H1 (cell line): ENCODE results near the gene SRR. TPM values are rescaled to one million over a fixed set of nuclear protein-coding genes. Genes with fewer than 3 reads are reported as not detected.

Experiments used
- CTCF ChIA-PET: fragments of 300-600 bp; sonication (Branson Sonifier 250); formaldehyde crosslinking; loops from one replicate; lab custom pipeline; 2021; ENCODE audit not compliant: partially characterized antibody; lab: Charles Lee
- POLR2A ChIA-PET: fragments of 300-600 bp; sonication (Branson Sonifier 250); formaldehyde crosslinking; loops from one replicate; lab custom pipeline; 2021; ENCODE audit warnings: inconsistent platforms; ENCODE audit not compliant: partially characterized antibody; lab: Charles Lee
- DNase-seq, 2 experiments: peaks; one replicate each; pipeline versions ENCODE4 v3.0.0 to v3.0.0-alpha.2; 2010 to 2022; ENCODE audit warnings: low spot score in 2 of 2, low read depth in 1 of 2, mixed read lengths in 1 of 2
- FAIRE-seq: peaks from 2 replicates; lab custom pipeline; 2011; peaks lifted over from hg19 to GRCh38; lab: Jason Lieb, UNC
- H2AFZ ChIP-seq: 2 replicates; pipeline ENCODE4 v1.8.1; 2012; ENCODE audit warnings: low read length, inconsistent platforms
- H2AK5ac ChIP-seq: 2 replicates; pipeline ENCODE4 v1.6.1; 2013; ENCODE audit warnings: low read depth, low read length
- H2BK120ac ChIP-seq: replicated peaks from 2 replicates; pipeline ENCODE3; 2013; ENCODE audit warnings: low read depth, low read length, inconsistent platforms
- H2BK12ac ChIP-seq: 2 replicates; pipeline ENCODE4 v1.6.1; 2013; ENCODE audit warnings: low read depth, low read length
- H2BK15ac ChIP-seq: 2 replicates; pipeline ENCODE4 v1.6.1; 2013; ENCODE audit warnings: low read length
- H2BK20ac ChIP-seq: 2 replicates; pipeline ENCODE4 v1.6.1; 2013; ENCODE audit warnings: low read length
- H2BK5ac ChIP-seq: 2 replicates; pipeline ENCODE4 v1.6.1; 2013; ENCODE audit warnings: low read depth, low read length
- H3K14ac ChIP-seq: 2 replicates; pipeline ENCODE4 v1.6.1; 2013; ENCODE audit warnings: inconsistent platforms; ENCODE audit not compliant: insufficient read length
- H3K18ac ChIP-seq: 2 replicates; pipeline ENCODE4 v1.6.1; 2013; ENCODE audit warnings: low read length; ENCODE audit errors: extremely low read depth
- H3K23ac ChIP-seq: 2 replicates; pipeline ENCODE4 v1.6.1; 2013; ENCODE audit warnings: inconsistent platforms; ENCODE audit not compliant: insufficient read length
- H3K23me2 ChIP-seq: 2 replicates; pipeline ENCODE4 v1.6.1; 2013; ENCODE audit warnings: low read depth, low read length
- H3K27ac ChIP-seq: 2 replicates; pipeline ENCODE4 v1.6.1; 2011; ENCODE audit warnings: low read depth, low read length, inconsistent platforms
- H3K27me3 ChIP-seq, 4 experiments: replicated peaks in 1 of 4; 1 replicate in 1 of 4; 2 replicates in 3 of 4; pipeline versions ENCODE4 v1.6.1 to v1.8.1; 2011 to 2013; ENCODE audit warnings: low read length in 3 of 4, mild to moderate bottlenecking in 3 of 4, inconsistent platforms in 2 of 4, mixed read lengths in 2 of 4, moderate library complexity in 1 of 4; ENCODE audit not compliant: control insufficient read depth in 3 of 4, insufficient read depth in 3 of 4; ENCODE audit errors: extremely low read depth in 1 of 4
- H3K36me3 ChIP-seq, 4 experiments: 2 replicates each; pipeline versions ENCODE4 v1.6.1 to v1.8.1; 2011 to 2013; ENCODE audit warnings: mild to moderate bottlenecking in 4 of 4, low read length in 3 of 4, moderate library complexity in 2 of 4, control low read depth in 1 of 4, inconsistent platforms in 1 of 4; ENCODE audit not compliant: insufficient read depth in 4 of 4, control insufficient read depth in 2 of 4
- H3K4ac ChIP-seq: replicated peaks from 2 replicates; pipeline ENCODE3; 2013; ENCODE audit warnings: low read length, low read depth, mixed read lengths, inconsistent platforms; ENCODE audit not compliant: insufficient read length
- H3K4me1 ChIP-seq, 4 experiments: replicated peaks in 1 of 4; 1 replicate in 1 of 4; 2 replicates in 3 of 4; pipeline versions ENCODE4 v1.6.1 to v1.8.1; 2011 to 2013; ENCODE audit warnings: low read length in 3 of 4, inconsistent platforms in 2 of 4, mixed read lengths in 1 of 4; ENCODE audit not compliant: insufficient read depth in 4 of 4, control insufficient read depth in 3 of 4
- H3K4me2 ChIP-seq, 2 experiments: 2 replicates each; pipeline versions ENCODE4 v1.6.1 to v1.8.1; 2011 to 2013; ENCODE audit warnings: low read depth in 2 of 2, low read length in 2 of 2, control low read depth in 1 of 2, inconsistent platforms in 1 of 2, mild to moderate bottlenecking in 1 of 2; ENCODE audit not compliant: insufficient read depth in 1 of 2
- H3K4me3 ChIP-seq, 4 experiments: fragments of 200-600, 300-600 bp in 1 of 4; sonication (generic), shearing (Covaris generic), sonication (Bioruptor Twin) in 1 of 4; 2 replicates each; pipeline versions ENCODE4 v1.5.1 to v1.8.1; 2011 to 2016; ENCODE audit warnings: low read length in 4 of 4, low read depth in 3 of 4, control low read depth in 2 of 4, inconsistent platforms in 2 of 4, mild to moderate bottlenecking in 2 of 4, mixed read lengths in 1 of 4, moderate library complexity in 1 of 4; ENCODE audit not compliant: insufficient read depth in 2 of 4; ENCODE audit errors: extremely low read depth in 1 of 4
- H3K56ac ChIP-seq: replicated peaks from 2 replicates; pipeline ENCODE3; 2013; ENCODE audit warnings: low read depth, mild to moderate bottlenecking, mixed read lengths, low read length, inconsistent platforms; ENCODE audit not compliant: insufficient read length
- H3K79me1 ChIP-seq: 2 replicates; pipeline ENCODE4 v1.6.1; 2013; ENCODE audit warnings: low read depth, low read length, control low read depth
- H3K79me2 ChIP-seq, 2 experiments: 2 replicates each; pipeline versions ENCODE4 v1.6.1 to v1.8.1; 2012 to 2013; ENCODE audit warnings: low read length in 2 of 2, mild to moderate bottlenecking in 2 of 2, inconsistent platforms in 1 of 2; ENCODE audit not compliant: insufficient read depth in 2 of 2, control insufficient read depth in 1 of 2
- H3K9ac ChIP-seq, 4 experiments: replicated peaks in 1 of 4; 1 replicate in 1 of 4; 2 replicates in 3 of 4; pipeline versions ENCODE4 v1.6.1 to v1.8.1; 2011 to 2013; ENCODE audit warnings: low read depth in 3 of 4, low read length in 3 of 4, control low read depth in 2 of 4, mild to moderate bottlenecking in 2 of 4, moderate library complexity in 2 of 4, inconsistent platforms in 1 of 4; ENCODE audit errors: extremely low read depth in 1 of 4
- H3K9me3 ChIP-seq, 2 experiments: 2 replicates each; pipeline versions ENCODE4 v1.6.1 to v1.8.1; 2012 to 2013; ENCODE audit warnings: mild to moderate bottlenecking in 2 of 2, moderate library complexity in 2 of 2, control low read depth in 1 of 2, inconsistent platforms in 1 of 2, low read depth in 1 of 2, low read length in 1 of 2, mixed read lengths in 1 of 2; ENCODE audit not compliant: insufficient read depth in 2 of 2
- H4K20me1 ChIP-seq, 2 experiments: replicated peaks in 1 of 2; 2 replicates each; pipeline versions ENCODE3 to v1.8.1; 2011 to 2013; ENCODE audit warnings: inconsistent platforms in 2 of 2, low read length in 2 of 2, mild to moderate bottlenecking in 1 of 2; ENCODE audit not compliant: insufficient read depth in 2 of 2, control insufficient read depth in 1 of 2
- H4K5ac ChIP-seq: 2 replicates; pipeline ENCODE4 v1.6.1; 2013; ENCODE audit warnings: low read length, low read depth, mixed read lengths, inconsistent platforms; ENCODE audit not compliant: insufficient read length
- H4K8ac ChIP-seq: 2 replicates; pipeline ENCODE4 v1.8.0; 2013; ENCODE audit warnings: mild to moderate bottlenecking, moderate library complexity, low read length, inconsistent platforms; ENCODE audit not compliant: insufficient read depth; ENCODE audit errors: extremely low read depth
- H4K91ac ChIP-seq: replicated peaks from 2 replicates; pipeline ENCODE3; 2013; ENCODE audit warnings: low read length, mixed read lengths, inconsistent platforms; ENCODE audit not compliant: insufficient read length
- EGR1 ChIP-seq: IDR thresholded peaks from 2 replicates; pipeline ENCODE4 v1.6.1; 2011; ENCODE audit warnings: low read depth, low read length, borderline replicate concordance
- FOSL1 ChIP-seq: IDR thresholded peaks from 2 replicates; pipeline ENCODE4 v1.6.1; 2011; ENCODE audit warnings: mild to moderate bottlenecking, low read depth, low read length, moderate library complexity; ENCODE audit not compliant: insufficient read depth
- PHF8 ChIP-seq: fragments of 200-600 bp; sonication (generic); conservative IDR thresholded peaks from 2 replicates; pipeline ENCODE4 v1.7.1; 2012; ENCODE audit warnings: low read depth, mild to moderate bottlenecking, inconsistent platforms, low read length, moderate library complexity
- RBBP5 ChIP-seq: IDR thresholded peaks from 2 replicates; pipeline ENCODE4 v1.7.1; 2012; ENCODE audit warnings: low read depth, mild to moderate bottlenecking, inconsistent platforms, low read length, moderate library complexity, borderline replicate concordance
- RNF2 ChIP-seq: fragments of 200-900, 300-1000 bp; sonication (generic); IDR thresholded peaks from 2 replicates; pipeline ENCODE4 v1.7.1; 2016; ENCODE audit warnings: borderline replicate concordance, low read depth, mild to moderate bottlenecking, antibody characterized with exemption, low read length; ENCODE audit not compliant: poor library complexity, severe bottlenecking; ENCODE audit errors: missing control alignments
- SIRT6 ChIP-seq: IDR thresholded peaks from one replicate; pipeline ENCODE4 v1.7.1; 2012; ENCODE audit warnings: low read length, inconsistent platforms
- TCF12 ChIP-seq: IDR thresholded peaks from 2 replicates; pipeline ENCODE4 v1.6.1; 2011; ENCODE audit warnings: low read depth, mild to moderate bottlenecking, low read length
- WGBS, 2 experiments: shearing (Covaris generic) in 1 of 2; methylation state at CpG; one replicate each; pipeline versions ENCODE4 v1.1.6 to v1.1.7; 2013 to 2015; ENCODE audit warnings: low lambda C conversion rate in 2 of 2, mixed read lengths in 2 of 2, inconsistent platforms in 1 of 2, low coverage in 1 of 2, missing lambda C conversion rate in 1 of 2; ENCODE audit not compliant: insufficient replicate concordance in 2 of 2, insufficient coverage in 1 of 2, insufficient read length in 1 of 2; ENCODE audit errors: extremely low coverage in 1 of 2, missing lambda C conversion rate in 1 of 2; 5-methylcytosine and 5-hydroxymethylcytosine counted together
- polyA plus RNA-seq, 7 experiments: library from polyadenylated mRNA; depleted of rRNA in 3 of 7; stranded (reverse) in 5 of 7; unstranded in 2 of 7; fragments of >200 nt in 5 of 7; fragments of 200-250 nt in 2 of 7; gene quantifications; 1 replicate in 5 of 7; 2 replicates in 1 of 7; 4 replicates in 1 of 7; pipeline versions ENCODE4 v1.2.1 to v1.2.3, GENCODE V29; 2011 to 2013; ENCODE audit warnings: missing spikeins in 2 of 7, mixed read lengths in 2 of 7
- total RNA-seq: library from RNA; stranded (reverse); fragmentation: NEBNext Ultra II Directional; extraction: Animal tissue kit (Norgen Biotek cat#: 25700); gene quantifications from 2 replicates; pipeline ENCODE4 v1.2.1, GENCODE V29; 2021
- TF ChIP-seq, protein P1 (sequence below): IDR thresholded peaks from 2 replicates; pipeline ENCODE4 v1.6.1; 2012; ENCODE audit warnings: inconsistent platforms
- TF ChIP-seq, protein P2 (sequence below), 3 experiments: IDR thresholded peaks; 1 replicate in 2 of 3; 2 replicates in 1 of 3; pipeline versions ENCODE4 v1.5.1 to v1.6.1; 2011; ENCODE audit warnings: low read length in 3 of 3, mild to moderate bottlenecking in 3 of 3, inconsistent platforms in 2 of 3, low read depth in 1 of 3, moderate library complexity in 1 of 3; ENCODE audit not compliant: insufficient read depth in 1 of 3; ENCODE audit errors: control extremely low read depth in 1 of 3

Gene SRR
- total and polyA plus RNA-seq, 2 of the 8 experiments (the other 6 are each of a cell fraction or from before 2014, with no cell fraction given): 3.6 to 4.5 TPM

DNA sequence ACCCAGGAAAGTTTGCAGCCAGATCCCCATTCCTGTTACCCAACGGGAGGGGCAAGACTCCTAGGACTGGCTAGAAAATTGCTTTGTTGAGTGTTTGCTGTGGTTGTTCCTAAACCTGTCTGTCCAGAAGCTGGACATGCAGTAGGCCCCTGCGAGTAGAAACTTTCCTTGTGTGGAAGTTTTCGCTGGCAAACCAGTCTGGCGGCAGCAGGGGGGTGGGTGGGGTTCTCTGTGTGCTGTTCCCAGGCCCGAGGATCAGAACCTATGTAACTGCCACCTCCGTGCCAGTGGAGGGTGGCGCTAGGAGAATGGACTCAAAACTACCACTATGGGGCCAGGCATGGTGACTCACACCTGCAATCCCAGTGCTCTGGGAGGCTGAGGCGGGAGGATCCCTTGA lies 42.7 kb downstream of the SRR start:
- CTCF ChIA-PET: interaction anchor here (0.9 to 5.0 kb wide), 3 partner anchors 9 to 24 kb away, joined by 3 to 34 read pairs (median 3); partner anchors contain the start of genes SGSM2 and TSR1
- no peak overlapping the region for H3K27ac ChIP-seq
- TF ChIP-seq, protein P1, sequence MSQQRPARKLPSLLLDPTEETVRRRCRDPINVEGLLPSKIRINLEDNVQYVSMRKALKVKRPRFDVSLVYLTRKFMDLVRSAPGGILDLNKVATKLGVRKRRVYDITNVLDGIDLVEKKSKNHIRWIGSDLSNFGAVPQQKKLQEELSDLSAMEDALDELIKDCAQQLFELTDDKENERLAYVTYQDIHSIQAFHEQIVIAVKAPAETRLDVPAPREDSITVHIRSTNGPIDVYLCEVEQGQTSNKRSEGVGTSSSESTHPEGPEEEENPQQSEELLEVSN: no peak
- TF ChIP-seq PHF8 (no peak), FOSL1 (no peak), TCF12 (no peak), RBBP5 (no peak), SIRT6 (no peak), EGR1 (no peak), RNF2 (no peak)
- TF ChIP-seq, protein P2, sequence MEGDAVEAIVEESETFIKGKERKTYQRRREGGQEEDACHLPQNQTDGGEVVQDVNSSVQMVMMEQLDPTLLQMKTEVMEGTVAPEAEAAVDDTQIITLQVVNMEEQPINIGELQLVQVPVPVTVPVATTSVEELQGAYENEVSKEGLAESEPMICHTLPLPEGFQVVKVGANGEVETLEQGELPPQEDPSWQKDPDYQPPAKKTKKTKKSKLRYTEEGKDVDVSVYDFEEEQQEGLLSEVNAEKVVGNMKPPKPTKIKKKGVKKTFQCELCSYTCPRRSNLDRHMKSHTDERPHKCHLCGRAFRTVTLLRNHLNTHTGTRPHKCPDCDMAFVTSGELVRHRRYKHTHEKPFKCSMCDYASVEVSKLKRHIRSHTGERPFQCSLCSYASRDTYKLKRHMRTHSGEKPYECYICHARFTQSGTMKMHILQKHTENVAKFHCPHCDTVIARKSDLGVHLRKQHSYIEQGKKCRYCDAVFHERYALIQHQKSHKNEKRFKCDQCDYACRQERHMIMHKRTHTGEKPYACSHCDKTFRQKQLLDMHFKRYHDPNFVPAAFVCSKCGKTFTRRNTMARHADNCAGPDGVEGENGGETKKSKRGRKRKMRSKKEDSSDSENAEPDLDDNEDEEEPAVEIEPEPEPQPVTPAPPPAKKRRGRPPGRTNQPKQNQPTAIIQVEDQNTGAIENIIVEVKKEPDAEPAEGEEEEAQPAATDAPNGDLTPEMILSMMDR (IDR thresholded peaks at IDR 0.05; ENCODE audit: control extremely low read depth in 1 of 3, insufficient read depth in 1 of 3, low read depth in 1 of 3, low read length in 3 of 3): no peak

More for the DNA sequence above, 42.7 kb downstream of the SRR start:
- Histone ChIP-seq H2BK20ac (no peak overlapping the region), H2BK5ac (0 out of 2 replicates have a peak overlapping the region, but pooled peaks have one; percentile 24), H3K4ac (no peak overlapping the region), H2AFZ (no peak overlapping the region), H3K9me3 (no peaks in the 10 kb centered on the region), H3K79me2 (no peaks in the 10 kb centered on the region), H3K23ac (no peak overlapping the region), H3K23me2 (0 out of 2 replicates have a peak, but pooled peaks cover 6% of the 10 kb centered on the region), H2AK5ac (no peak overlapping the region), H2BK120ac (no peak overlapping the region), H3K9ac (no peak overlapping the region), H3K14ac (no peak overlapping the region), H4K91ac (peak overlapping the region; percentile 26), H3K4me2 (0 out of 4 replicates have a peak overlapping the region, but pooled peaks of 1 of the 2 experiments have one; percentile 9), H3K27me3 (no peaks in the 10 kb centered on the region), H3K18ac (no peak overlapping the region), H3K4me3 (no peak overlapping the region), H4K20me1 (no peaks in the 10 kb centered on the region), H4K8ac (no peak overlapping the region), H3K36me3 (peaks cover 0 to 14% (median 2%) of the 10 kb centered on the region in 4 experiments; a peak in 4 of 8 replicates), H3K4me1 (peaks cover 4 to 17% (median 7%) of the 10 kb centered on the region in 4 experiments), H3K79me1 (peaks cover 5% of the 10 kb centered on the region; the same call in 1 of the 2 replicates), H3K56ac (no peak overlapping the region), H4K5ac (no peak overlapping the region), H2BK12ac (0 out of 2 replicates have a peak overlapping the region, but pooled peaks have one; percentile 64), H2BK15ac (no peak overlapping the region)
- FAIRE-seq (no peak), DNase-seq (no peak)
- WGBS, 2 experiments: 86% methylated on average over 6 of the region's 8 CpGs; no CpG with 5 or more reads in 1 of the 2 experiments
- POLR2A ChIA-PET: interaction anchor here (1.2 to 5.2 kb wide), 3 partner anchors 11 to 54 kb away, joined by 3 to 148 read pairs (median 4); partner anchors contain the start of genes MNT, SGSM2 and TSR1
